Activated CD4-positive, alpha-beta T cell treated with anti-CD3 and anti-CD28 coated beads, Interleukin-2, amount 50 U/mL, for 48 hours (primary cell): Measurements from ENCODE around the gene CRYBB2.
"Not testable (repeated sequence)": the region's sequence is repeated elsewhere in the genome, so short reads cannot be mapped to it uniquely, and the experiment has no call there.

Experiments
- DNase-seq, 2 experiments: peaks; one replicate each; pipeline ENCODE4 v3.0.0-alpha.2; 2020

CRYBB2 gene

GRCh38 chr22:25219211-25219689 lies at the start of gene CRYBB2:
Gene CRYBB2, plus strand, starts transcription at chr22:25219639. Its CDS starts 1,791 bp downstream, at chr22:25221430.
- no peak for DNase-seq

GRCh38 chr22:25170426-25170980 lies 48.9 kb upstream of the CRYBB2 start:
- no peak for DNase-seq

- peak; percentile 40 to 44 for DNase-seq
These were observed 47.3 kb upstream of the CRYBB2 start for GRCh38 chr22:25172153-25172552.

DNA sequence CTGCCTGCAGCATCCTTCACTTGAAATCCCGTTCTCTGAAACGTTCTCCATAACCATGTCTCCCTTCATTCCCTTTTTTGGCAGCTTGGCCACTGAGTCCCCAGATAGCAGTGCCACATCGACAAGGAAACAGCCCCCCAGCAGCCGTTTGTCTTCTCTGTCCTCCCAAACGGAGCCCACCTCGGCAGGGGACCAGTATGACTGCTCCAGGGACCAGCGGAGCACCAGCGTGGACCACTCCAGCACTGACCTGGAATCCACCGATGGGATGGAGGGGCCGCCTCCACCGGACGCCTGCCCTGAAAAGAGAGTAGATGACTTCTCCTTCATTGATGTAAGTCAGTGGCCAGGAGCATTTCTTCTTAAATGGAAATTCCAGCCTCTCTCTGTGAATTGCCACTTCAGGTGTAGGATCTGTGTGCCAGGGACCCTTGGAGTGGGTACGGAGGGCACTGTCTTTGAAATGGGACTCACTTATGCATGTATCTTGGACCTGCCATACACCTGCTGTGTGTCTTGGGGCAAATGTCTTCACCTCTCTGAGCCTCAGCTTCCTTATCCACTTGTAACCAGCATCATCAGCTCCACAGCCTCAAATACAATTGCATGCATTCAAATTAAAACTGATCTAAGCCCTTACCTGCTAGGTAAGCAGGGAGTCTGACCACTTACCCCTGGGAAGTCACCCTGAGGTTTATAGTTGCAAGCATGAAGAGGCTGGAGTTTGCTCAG lies 45.1 kb upstream of the CRYBB2 start:
- DNase-seq = no peak

DNA sequence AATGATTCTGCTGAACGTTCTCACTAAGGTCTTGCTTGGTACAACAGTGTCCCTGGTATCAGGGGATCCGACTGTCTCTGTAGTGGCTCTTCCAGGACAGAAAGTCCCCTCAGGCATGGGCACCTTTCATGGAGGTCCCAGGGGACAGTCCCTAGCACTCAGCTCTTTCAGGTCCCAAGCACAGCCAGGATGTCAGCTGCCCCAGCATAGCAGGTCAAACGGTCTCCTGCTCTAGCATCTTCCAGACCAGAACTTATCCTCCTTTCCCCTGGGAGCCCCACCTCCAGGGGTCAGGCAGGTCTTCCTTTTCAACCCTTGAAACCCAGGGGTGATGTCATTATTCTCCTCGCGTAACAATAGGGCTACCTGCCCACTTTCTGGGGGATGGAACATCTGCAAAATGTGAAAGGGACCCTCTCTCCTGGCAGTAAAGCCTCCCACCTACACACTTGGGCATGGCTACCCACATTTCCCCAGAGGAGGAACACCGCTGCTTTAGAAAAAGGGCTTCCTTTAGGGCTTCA lies 44.5 kb upstream of the CRYBB2 start:
- no peak for DNase-seq

DNA sequence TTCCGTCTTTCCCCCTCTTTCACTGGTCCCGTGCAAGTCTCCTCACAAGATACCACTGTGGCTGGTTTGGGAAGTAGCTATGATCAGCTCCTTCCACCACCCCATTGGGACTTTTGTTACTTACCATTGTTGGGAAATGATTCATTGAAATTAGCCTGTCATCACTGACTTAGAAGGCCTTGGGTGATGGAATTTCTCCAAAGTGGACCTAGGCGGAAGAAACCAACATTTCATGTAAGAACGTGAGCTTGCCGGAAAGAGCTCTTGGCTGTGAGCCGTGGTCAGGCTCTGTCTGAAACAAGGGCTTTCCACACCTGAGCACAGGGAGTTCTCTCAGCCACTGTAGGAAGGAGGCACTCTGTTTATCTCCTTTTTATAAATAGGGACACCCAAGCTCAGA lies 43.3 kb upstream of the CRYBB2 start:
- DNase-seq = no peak

DNA sequence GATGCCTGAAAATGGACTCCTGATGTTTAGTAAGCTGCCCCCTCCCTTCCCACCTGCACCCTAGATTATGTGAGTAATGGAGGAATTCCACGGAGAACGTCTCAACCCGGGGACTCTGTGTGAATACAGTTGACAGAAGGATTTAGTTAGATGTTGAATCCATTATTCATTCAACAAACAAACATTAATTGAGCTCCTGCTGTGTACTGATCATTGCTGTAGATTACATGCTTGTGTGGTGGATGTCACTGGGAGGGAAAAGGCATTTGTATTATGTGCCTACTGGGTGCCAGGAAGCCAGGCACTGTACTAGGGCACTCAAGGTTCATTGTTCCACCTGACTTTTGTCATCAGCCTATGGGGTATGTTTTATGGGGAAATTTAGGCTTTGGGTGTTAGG lies 42.6 kb upstream of the CRYBB2 start:
- DNase-seq = no peak

GRCh38 chr22:25177226-25177625 lies 42.2 kb upstream of the CRYBB2 start:
- no peak for DNase-seq

DNA sequence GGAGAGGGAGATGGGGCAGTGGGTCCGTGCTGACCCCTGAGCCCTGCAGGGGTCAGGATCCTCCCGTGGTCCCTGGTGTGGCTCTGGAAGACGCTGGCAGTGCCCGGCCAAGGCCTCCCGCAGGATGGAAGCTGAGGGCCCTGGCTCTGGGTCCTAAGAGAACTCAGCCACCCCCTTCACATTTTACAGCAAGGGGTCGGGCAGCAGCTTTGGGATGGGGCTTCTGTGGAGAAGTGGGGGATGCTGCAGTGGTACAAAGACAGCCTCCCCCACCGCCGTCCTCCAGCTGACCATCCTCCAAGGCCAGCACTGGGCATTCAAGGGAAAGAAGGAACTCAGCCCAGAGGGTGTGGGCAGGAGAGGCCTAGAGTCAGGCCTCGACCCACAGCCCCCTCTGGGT lies 41.5 kb upstream of the CRYBB2 start:
- DNase-seq = no peak

- DNase-seq = not testable (repeated sequence)
These were observed 41.1 kb upstream of the CRYBB2 start for GRCh38 chr22:25178348-25178747.

GRCh38 chr22:25178869-25179631 lies 40.4 kb upstream of the CRYBB2 start:
- not testable (repeated sequence) for DNase-seq

DNA sequence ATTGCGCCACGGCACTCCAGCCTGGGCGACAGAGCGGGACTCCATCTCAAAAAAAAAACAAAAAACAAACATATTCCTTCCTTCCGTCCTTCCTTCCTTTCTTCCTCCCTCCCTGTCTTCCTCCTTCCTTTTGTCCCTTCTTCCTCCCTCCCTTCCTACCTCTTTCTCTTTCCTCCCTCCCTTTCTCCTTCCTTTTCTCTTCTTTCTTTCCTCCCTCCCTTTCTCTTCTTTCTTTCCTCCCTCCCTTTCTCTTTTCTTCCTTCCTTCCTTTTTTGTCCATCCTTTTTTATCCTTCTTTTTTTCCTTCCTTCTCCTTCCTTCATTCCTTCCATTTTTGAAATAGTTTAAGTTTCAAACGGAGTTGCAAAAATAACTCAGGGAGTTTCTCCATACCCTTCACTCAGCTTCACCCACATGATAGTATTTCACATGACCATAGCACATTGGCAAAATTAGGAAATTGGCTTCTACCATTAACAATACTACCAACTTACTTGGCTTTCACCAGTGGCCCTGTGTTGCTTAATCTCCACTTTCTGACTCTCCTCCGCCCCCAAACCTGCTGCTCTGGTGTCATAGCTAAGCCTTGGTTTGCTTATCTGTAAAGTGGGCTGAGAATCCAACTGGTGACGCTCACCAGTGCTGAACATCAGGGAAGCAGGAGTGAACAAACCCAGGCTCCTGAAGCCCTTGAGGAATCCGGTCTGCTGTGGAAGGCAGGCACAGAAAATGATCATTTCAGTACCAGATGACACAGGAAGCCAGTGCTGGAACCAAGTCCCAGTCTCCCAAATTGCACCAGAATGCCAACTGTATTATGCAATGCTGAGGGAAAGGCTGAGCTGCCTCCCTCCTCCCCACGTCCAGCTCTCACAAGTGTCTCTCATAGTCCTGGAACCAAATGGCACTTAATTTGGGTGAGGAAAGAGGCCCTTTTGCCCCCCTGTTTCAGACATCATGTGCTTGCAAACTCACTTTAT lies 37.0 kb upstream of the CRYBB2 start:
- no peak for DNase-seq

DNA sequence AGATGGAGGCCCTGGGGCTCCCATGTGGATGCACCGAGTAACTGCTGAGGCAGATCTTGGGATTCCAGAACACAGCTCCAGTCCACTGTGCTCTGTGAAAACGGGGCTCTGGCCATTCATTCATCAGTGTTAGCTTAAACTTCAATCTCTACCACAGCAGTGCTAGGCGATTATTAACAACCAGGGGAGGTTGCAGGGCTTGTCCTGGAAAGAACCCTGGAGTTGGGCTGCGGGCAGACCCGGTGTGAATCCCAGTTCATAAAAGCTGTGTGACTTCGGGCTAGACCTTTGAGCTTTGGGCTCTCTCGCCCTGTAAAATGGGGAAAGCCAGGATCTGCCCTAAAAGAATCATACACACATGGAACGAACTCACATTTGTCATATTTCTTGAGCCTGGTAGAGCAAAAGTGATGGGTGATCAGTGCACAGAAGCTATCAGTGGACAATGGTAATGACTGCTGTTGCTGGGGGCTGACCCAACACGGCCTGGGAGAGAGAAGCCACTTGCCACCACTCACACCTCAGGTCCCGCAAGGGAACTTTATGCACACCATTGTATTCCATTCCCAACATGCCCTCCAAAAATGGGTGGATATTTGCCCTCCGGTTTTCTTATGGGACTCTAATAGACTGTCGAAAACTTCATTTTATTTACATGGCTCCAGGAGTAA lies 35.4 kb upstream of the CRYBB2 start:
- DNase-seq = no peak

DNA sequence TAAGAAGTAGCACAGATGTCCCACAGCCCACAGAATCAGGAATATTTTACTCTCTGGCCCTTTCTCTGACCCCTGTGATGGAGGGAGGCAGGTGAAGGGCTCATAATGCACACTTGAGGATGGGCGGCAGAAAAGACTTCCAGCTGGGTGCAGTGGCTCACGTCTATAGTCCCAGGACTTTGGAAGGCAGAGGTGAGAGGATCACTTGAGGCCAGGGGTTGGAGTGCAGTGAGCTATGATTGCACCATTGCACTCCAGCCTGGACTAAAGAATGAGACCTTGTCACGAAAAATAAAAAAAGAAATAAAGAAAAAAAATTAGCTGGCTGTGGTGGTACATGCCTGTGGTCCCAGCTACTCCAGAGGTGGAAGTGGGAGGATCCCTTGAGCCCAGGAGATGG lies 33.3 kb upstream of the CRYBB2 start:
- no peak for DNase-seq

GRCh38 chr22:25187469-25187868 lies 32.0 kb upstream of the CRYBB2 start:
- no peak for DNase-seq

GRCh38 chr22:25192406-25192805 lies 27.0 kb upstream of the CRYBB2 start:
- no peak for DNase-seq

GRCh38 chr22:25193130-25193529 lies 26.3 kb upstream of the CRYBB2 start:
- DNase-seq = no peak

DNA sequence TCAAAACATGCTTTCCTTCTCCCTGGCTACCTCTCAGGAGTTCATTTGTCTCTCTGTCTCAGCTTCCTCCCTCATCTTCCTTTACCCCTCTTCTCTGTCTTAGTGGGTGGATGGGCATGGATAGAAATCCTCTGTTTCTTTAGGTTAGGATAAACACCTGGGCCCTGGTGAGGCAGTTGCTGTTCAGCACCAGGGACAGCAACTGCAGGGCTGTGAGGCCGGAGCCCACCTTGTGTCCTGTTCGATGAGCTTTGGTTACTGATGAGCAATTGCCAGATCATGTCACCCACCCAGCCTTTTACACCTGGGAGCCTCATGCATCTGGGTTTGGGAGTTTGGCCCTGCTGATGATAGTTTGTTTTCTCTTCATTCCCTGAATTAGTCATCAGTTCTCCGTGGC lies 25.9 kb upstream of the CRYBB2 start:
- DNase-seq = no peak

DNA sequence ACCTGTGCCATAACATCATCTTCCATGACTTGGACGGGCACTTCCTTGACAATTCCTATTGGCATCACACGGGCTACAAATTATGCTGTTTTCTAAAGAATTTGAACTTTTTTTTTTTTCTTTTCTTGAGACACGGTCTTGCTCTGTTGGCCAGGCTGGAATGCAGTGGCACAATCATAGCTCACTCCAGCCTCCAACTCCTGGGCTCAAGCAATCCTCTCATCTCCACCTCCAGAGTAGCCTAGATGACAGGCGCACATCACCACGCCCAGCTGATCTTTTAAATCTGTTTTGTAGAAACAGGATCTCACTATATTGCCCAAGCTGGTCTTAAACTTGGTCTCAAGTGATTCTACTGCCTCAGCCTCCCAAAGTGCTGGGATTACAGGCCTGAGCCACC lies 23.1 kb upstream of the CRYBB2 start:
- no peak for DNase-seq

GRCh38 chr22:25197340-25197739 lies 22.1 kb upstream of the CRYBB2 start:
- no peak for DNase-seq

- no peak for DNase-seq
These were observed 19.5 kb upstream of the CRYBB2 start, which contains the start of gene CRYBB3 for GRCh38 chr22:25199731-25200520. Gene CRYBB3, plus strand, starts transcription at chr22:25199858. Its CDS starts 1,539 bp downstream, at chr22:25201397.
